Amniotic stem cell (primary cell): ENCODE results near the gene MRPS12.

Experiments
- DNase-seq: peaks from one replicate; lab custom pipeline; 2025; lab: John Stamatoyannopoulos, UW

The MRPS12 gene

DNA sequence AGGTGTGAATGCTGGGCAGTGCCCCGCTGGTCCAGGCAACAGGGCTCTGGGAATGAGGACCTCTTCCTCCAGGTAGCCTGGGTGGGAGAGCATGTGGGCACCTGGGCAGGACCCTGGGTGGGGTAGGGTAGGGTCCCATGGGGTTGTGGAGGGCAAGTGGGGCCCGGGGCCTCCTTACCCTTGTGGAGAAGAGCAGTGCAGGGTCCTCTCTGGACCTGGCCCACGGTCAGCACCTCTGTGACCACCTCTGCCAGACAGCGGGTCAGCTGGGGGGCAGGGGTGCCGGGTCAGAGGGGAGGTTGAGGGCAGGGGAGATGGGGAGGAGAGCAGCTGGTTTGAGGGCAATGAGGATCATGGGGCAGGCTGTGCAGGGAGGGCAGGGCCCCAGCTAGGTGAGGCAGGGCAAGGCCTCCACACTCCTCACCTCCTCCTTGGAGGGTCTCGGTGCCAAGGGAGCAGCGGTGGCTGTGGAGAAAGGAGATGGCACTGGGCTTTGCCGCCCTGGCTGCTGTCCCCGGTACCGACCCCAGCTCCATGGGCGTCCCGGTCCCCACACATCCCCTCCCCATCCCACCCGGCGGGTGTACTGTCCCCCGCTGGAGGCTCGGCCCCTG is 19.2 kb upstream of the MRPS12 start:
- no peak for DNase-seq

- DNase-seq: no peak
Observed at GRCh38 chr19:38912600-38913514, 17.9 kb upstream of the MRPS12 start.

GRCh38 chr19:38913958-38914357 is 16.8 kb upstream of the MRPS12 start:
- no peak for DNase-seq

GRCh38 chr19:38915329-38916321 is 15.1 kb upstream of the MRPS12 start:
- DNase-seq: no peak

DNA sequence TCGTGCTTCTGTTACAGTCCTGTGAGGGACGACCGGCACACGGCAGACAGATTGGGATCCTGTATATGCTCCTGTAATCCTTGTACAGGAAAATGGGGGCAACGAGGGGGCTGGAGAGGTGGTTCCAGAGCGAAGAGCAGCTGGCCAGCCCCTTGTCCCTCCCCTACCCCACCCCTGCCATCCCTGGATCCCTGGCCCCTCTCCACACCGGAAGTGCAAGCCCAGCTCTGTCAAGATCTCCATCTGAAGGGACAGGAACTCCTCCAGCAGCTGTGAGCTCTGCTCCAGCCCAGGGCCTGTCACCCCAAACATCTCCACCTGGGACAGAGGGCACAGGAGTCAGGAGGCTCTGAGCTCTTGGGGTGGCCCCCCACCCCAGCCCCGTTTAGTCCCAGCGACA is 13.2 kb upstream of the MRPS12 start:
- no peak for DNase-seq

GRCh38 chr19:38917921-38918491 is 12.7 kb upstream of the MRPS12 start:
- no peak for DNase-seq

DNA sequence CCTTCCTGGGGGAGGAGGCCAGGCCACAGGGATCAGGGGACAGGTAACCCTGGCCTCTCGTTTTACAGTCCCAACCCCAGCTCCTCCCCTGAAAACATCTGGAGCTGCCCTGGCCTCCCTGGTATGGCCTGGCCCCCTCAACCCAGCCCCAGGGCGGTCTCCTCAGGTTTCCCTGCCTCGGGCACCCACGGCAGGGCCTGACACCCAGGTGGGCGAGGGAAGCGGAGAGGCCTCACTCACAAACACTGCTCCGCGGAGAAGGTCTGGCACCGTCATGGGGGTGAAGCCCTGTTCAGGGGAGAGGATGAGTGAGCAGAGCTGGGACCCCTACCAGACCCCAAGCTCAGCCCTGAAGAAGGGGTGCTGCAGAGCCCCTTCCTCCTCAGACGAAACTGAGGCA is 12.2 kb upstream of the MRPS12 start:
- DNase-seq: no peak

DNA sequence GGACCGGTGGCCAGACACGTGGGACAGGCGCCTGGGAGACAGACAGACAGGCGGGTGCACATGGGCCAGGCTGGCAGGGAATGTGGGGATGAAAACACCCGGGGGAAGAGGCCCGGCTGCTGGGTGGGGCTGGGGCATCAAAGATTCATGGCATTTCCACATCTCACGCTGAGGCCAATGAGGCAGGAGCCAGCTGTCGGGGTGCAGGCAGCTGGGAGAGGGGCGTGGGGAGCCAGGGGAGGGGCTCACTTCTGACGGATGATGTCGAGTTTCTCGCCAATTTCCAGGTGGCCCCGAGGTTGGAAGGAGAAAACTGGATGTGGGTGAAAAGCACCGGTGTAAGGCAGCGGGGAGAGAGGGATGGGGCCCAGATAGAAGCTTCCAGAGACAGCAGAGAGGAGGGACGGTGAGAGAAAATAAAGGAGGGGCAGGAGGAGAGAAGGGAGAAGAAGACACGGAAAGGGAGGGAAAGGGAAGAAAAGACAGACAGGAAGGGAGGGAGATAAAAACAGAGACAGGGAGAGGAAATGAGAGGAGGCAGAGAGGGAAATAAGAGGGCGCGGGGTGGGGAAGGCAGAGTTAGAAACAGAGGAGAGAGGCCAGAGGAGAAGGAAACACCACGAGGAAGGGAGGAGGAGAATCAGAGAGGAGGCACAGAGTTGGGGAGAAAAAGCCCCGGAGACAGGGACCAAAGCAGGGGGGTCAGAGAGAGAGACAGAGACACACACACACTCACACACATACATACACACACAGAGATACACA is 10.7 kb upstream of the MRPS12 start:
- DNase-seq: no peak

DNA sequence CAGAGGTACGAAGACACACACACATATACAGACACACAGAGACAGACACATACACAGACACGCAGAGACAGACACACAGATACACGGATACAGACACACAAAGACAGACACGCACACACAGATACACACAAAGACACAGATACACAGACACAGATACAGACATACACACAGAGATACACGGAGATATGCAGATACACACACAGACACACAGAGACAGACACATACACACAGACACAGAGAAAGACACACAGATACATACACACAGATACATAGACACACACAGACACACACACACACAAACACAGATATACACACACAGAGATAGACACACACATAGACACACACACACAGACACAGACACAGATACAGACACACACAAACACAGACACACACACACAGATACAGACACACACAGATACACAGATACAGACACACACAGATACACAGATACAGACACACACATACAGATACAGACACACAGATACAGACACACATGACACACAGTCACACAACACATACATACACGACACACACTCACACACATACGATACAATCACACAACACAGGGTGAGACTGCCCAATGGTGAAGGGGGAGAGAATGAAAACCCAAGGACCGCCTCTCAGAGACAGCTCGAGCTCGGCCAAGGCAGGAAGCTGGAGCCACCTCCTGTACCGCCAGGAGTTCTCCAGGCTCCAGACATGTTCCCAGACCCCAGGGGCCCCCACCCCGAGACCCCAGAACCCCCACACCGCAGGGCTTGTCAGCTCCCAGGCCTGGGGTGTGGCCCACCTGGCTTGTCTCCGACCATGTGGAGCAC is 9.9 kb upstream of the MRPS12 start:
- DNase-seq: no peak

- DNase-seq: no peak
Observed at GRCh38 chr19:38921420-38922274, 9.1 kb upstream of the MRPS12 start.

GRCh38 chr19:38922482-38922881 is 8.3 kb upstream of the MRPS12 start:
- DNase-seq: no peak

- DNase-seq: no peak
Observed at GRCh38 chr19:38924388-38924787, 6.4 kb upstream of the MRPS12 start.

DNA sequence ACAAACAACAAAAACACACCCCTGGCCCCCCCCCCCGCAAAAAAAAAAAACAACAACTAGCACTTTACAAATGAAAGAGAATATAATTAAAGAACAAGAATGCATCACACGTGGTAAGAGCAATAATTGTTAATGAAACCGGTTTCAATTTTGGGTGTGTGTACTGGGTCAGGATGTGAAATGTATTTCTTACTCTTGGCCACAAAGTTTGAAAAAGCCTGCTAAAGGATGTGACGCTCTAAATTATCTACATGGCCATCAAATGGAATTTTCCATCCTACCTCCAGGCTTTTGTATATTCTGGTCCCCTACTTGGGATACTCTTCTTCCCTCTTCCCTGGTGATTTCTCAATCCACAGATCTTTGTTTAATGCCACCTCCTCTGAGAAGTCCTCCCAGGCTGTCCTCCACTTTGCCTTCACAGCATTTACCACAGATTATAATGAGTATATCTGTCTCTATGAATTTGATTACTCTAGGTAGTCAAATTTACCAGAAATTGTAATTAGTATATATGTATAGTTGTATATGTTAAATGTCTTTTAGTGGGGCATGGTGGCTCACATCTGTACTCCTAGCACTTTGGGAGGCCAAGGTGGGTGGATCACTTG is 2.2 kb upstream of the MRPS12 start:
- no peak for DNase-seq

DNA sequence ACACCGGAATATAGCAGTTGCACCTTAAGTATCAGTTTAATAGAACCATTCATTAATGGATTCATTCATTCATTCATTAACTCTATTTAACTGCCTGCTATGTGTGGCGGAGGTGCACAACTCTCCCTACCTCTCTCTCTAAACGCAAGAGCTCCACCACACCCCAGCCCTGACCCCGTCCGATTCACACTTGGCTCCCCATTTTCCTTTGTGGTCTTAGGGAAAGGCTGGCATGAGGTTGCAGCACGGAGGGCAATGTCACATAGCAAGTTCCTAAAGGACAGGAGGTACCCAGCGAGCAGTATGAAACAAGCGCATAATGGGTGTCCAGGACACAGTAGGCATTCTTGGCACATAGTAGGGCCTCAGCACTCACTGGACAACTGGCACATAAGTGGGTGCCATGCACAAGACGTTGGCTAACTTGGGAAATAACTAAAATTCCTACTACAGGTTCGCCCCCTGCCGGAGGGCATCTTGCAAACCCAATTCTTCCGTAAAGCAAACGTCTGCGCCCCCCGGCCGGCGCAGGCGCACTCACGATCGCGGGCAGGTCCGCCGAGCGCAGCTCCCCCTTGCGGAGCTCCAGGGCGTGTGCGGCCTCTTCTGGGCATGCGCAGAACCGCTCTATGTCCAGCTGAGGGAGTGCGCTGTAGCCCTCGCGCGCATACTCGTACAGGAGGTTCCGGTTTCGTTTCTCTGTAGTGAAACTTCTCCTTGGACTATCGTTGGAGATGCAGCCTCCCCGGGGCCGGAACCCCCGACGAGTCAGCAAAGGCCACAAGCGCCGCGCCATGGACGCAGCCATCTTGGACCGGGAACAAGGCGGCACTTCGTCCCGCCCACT is 592 bp upstream of the MRPS12 start, which contains the start of gene SARS2:
Gene SARS2 (minus strand): TSS at position 835 of the 847 bp plus-strand sequence. CDS start 27 bp downstream, at position 808.
- peak; percentile 89 for DNase-seq

- DNase-seq: no peak
Observed at GRCh38 chr19:38931521-38931793, 713 bp downstream of the MRPS12 start.

GRCh38 chr19:38932425-38933179 is 1.9 kb downstream of the MRPS12 start:
- DNase-seq: no peak

DNA sequence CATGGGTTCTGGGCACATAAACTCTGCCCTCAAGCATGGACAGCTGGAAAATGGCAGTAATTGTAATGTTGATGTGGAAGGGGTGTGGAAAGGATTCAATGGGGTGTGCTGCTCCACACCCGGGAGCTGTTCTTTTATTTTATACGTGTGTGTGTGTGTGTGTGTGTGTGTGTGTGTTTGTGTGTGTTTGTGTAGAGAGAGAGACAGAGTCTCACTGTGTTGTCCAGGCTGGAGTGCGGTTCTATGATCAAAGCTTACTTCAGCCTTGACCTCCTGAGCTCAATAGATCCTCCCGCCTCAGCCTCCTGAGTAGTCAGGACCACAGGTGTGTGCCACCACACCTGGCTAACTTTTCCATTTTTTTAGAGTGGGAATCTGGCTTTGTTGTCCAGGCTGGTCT is 2.8 kb downstream of the MRPS12 start:
- DNase-seq: no peak
